GM12874 (cell line): ENCODE data around the gene SLC9A9.

Experiments used
- TF ChIP-seq, protein P1 (sequence below): IDR thresholded peaks from 2 replicates; pipeline ENCODE4 v1.5.1; 2011; ENCODE audit warnings: low read depth, mild to moderate bottlenecking, control low read depth, low read length, moderate library complexity; ENCODE audit not compliant: insufficient read depth

SLC9A9 gene

DNA sequence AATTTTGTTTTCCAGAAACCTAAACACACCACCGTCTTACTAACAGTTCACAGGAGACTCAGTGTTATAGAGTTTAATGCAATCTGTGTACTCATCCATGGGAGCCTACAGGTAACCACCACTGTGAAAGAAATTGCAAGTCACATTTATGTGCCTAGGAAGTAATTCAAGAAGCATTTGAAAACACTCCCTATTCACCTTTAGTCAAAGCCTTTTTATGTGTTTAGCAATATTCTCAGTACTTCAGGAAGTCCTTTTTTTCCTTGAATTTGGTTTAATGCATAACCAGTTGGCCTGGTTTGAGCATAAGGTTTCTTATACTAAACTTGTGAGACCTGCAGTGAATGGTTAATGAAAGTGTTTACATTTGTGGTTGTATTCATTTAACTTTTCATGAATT is 382.6 kb downstream of the SLC9A9 start:
- TF ChIP-seq, protein P1, sequence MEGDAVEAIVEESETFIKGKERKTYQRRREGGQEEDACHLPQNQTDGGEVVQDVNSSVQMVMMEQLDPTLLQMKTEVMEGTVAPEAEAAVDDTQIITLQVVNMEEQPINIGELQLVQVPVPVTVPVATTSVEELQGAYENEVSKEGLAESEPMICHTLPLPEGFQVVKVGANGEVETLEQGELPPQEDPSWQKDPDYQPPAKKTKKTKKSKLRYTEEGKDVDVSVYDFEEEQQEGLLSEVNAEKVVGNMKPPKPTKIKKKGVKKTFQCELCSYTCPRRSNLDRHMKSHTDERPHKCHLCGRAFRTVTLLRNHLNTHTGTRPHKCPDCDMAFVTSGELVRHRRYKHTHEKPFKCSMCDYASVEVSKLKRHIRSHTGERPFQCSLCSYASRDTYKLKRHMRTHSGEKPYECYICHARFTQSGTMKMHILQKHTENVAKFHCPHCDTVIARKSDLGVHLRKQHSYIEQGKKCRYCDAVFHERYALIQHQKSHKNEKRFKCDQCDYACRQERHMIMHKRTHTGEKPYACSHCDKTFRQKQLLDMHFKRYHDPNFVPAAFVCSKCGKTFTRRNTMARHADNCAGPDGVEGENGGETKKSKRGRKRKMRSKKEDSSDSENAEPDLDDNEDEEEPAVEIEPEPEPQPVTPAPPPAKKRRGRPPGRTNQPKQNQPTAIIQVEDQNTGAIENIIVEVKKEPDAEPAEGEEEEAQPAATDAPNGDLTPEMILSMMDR: no peak

DNA sequence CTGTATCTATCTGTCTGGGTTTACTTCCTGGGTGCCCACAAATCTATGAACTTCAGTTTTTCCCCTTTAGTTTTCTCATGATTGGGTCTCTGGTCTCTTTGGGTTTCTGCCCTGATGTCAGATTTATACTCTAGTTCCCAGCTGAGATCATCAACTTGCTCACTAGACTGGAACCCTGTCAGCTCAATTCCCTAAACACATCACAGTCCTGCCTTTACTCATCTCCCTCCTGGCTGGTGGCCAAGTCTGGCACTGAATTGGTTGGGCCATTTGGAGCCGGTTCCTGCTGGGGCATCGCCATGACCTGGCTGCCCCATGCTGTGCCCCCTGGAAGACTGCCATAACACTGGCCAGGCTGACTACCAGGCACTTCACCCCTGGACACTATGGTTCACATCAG is 383.4 kb downstream of the SLC9A9 start:
- TF ChIP-seq, protein P1: no peak

DNA sequence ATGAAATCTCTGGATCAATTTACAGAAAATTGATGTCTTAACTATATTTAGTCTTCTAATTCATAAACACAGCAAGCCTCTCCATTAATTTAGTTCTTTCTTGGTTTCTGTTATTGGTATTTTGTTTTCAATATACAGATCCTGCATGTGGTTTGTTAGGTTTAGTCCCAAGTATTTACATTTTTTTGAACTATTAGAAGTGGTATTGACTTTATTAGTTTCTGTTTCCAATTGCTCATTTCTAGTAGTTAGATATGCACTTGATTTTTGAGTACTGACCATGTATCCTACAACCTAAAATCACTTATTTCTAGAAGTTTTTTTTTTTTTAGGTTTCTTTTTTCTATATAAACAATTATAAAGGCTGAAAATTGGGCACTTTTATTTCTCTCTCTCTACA is 392.8 kb downstream of the SLC9A9 start:
- TF ChIP-seq, protein P1: no peak

DNA sequence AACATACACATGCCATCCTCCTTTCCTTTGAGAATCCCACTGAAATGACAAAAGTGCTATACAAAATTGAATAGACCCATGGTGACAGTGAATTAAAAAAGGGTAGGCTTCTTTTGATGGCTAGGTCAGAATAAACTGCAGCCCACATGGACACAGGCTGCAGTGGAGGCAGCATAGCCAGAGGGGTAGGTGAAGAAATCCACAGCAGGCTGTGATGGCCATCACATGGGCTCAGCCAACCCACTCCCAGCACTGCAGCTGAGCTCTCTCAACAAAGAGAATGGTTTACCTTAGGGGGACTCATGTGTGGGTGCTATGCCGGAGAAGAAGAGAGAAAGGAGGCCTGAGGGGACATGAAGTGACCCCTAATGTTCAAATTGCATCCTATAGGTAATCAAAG is 397.6 kb downstream of the SLC9A9 start:
- TF ChIP-seq, protein P1: no peak

DNA sequence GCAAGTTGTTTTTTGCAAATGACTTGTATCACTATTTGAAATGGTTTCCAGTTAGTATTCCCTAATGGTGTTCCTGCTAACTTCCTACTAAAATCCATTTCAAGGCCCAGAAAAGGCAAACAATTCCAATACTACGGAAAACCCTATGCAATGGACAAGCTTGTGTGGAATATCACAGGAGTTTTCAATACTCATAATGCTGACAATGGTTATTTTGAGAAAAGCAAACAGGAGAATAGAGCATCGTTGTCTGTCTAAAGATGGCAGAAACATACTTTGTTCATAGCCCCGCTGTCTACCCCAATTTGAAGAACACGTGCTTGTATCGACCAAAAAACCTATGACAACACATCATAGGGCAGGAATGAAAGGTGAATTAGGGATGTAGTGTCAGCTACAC is 400.8 kb downstream of the SLC9A9 start:
- TF ChIP-seq, protein P1: no peak

DNA sequence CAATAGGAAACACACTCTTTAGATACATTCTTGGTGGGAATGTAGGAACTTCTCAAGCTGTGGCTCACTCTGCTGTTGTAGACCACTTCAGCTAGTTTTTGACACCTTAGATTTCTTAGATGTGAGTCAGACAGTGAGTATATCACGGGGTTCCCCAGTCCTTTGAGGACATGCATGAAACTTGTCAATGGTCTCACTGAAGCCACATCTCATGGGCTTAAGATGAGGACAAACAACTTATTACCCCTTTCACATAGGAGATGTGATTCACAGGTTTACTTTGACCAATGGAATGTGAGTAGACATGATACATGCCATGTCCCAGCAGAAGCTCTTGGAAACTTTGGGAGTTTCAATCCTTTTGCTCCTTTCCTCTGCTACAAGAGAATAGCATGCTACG is 403.1 kb downstream of the SLC9A9 start:
- TF ChIP-seq, protein P1: no peak

DNA sequence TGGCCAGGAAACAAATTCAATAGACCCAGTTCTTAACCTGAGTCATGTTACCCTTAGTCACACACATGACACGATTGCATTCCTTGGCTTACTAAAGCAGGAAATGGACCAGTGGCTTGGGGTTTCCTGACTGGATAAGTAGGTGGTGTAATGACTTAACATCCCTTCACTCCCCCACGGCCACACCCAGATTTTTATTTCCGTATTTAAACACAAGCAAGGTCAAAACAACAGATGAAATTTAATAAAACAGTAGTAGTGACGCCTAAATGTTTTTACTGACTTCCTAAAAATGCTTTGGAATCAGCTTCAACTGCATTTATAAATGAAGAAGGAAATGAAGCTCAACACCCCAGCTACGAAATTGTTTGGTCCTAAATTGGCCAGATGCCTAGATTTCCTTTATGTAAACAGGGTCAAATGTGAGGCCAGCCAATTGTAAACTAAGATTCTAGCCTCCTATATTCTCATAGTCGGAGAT is 404.4 kb downstream of the SLC9A9 start:
- TF ChIP-seq, protein P1: no peak
